ENCODE measurements around the gene TOB2.
A peak's percentile ranks its signal among the peaks of the same experiment; 100 is the strongest.

TOB2 gene

DNA sequence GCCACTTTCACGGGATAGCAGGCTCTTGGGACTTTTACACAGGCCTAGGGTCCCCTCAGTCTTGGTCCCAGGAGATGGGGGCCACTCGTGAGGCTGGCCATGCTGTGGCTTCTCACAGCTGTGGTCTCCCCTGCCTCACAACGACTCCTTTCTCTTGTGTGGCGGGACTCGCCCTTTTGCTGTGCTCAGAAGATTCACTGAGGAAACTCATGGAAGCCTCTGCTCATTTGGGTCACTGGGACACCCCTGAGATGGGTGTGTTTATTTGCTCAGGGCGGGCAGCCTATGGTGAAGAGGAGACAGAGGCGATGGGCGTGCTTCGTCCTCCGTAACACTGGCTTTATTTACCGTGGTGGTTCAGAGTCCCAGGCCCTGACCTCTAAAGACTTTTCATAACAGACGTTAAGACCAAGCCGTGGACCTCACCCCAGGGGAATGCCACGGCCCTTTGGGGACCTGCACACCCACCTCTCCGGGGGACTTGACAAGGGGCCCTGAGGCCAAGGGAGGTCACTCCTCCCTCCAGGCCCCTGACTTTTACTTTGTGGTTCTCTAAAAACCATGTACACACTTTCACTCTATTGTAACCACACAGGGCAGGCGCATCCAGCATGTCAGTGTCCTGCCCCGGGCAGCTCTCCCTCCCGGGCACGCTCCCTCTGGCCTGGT is 49.3 kb downstream of the TOB2 start:
- H3K4me1 ChIP-seq (ENCODE audit: control insufficient read depth, insufficient read depth, low read length), result no peaks in the 10 kb centered on the region
- H3K36me3 ChIP-seq (ENCODE audit: control insufficient read depth in 2 of 2, insufficient read depth in 1 of 2, low read length in 2 of 2), result peaks cover 0 to 38% of the 10 kb centered on the region in 2 experiments; a peak in 2 of 3 replicates
- H3K27ac ChIP-seq (ENCODE audit: extremely low read depth, low read depth, low read length), result no peak overlapping the region
- ChIA-PET CTCF (interaction anchor here (0.8 to 11.6 kb wide), 4 partner anchors 120 to 138 kb away, joined by 3 to 301 read pairs (median 5); no protein-coding TSS in a partner anchor), POLR2A (interaction anchor here (1.0 kb wide), 2 partner anchors 10 to 11 kb away, joined by 3 to 4 read pairs; no protein-coding TSS in a partner anchor)
- no peaks in the 10 kb centered on the region for H3K9me3 ChIP-seq (ENCODE audit: control insufficient read depth, insufficient read depth, low read depth, low read length)
- H3K4me3 ChIP-seq (ENCODE audit: low read depth, low read length), result no peak overlapping the region
- no peak for TF ChIP-seq ZNF121 (tag by site-specific recombination; IDR thresholded peaks at IDR 0.05)
- TF ChIP-seq KLF1 (tag by site-specific recombination; IDR thresholded peaks at IDR 0.05), result peak; percentile 45; the same call in 1 of the 2 replicates

- ChIA-PET CTCF (interaction anchor here (0.9 kb wide), 1 partner anchor 132 kb away, joined by 4 read pairs; no protein-coding TSS in a partner anchor), POLR2A (no interaction called here)
- H3K9me3 ChIP-seq (ENCODE audit: control insufficient read depth, insufficient read depth, low read depth, low read length), result no peaks in the 10 kb centered on the region
- H3K27ac ChIP-seq (ENCODE audit: extremely low read depth, low read depth, low read length), result no peak overlapping the region
- no peaks in the 10 kb centered on the region for H3K4me1 ChIP-seq (ENCODE audit: control insufficient read depth, insufficient read depth, low read length)
- H3K4me3 ChIP-seq (ENCODE audit: low read depth, low read length), result no peak overlapping the region
- peaks cover 5 to 42% of the 10 kb centered on the region in 2 experiments; a peak in 2 of 3 replicates for H3K36me3 ChIP-seq (ENCODE audit: control insufficient read depth in 2 of 2, insufficient read depth in 1 of 2, low read length in 2 of 2)
- no peak for TF ChIP-seq ZNF266 (tag by site-specific recombination; IDR thresholded peaks at IDR 0.05; ENCODE audit: low read depth)
- no peak for TF ChIP-seq ZBTB44 (tag by site-specific recombination; IDR thresholded peaks at IDR 0.05)
- no peak for TF ChIP-seq ZNF555 (tag by site-specific recombination; conservative IDR thresholded peaks at IDR 0.05)
- no peak for TF ChIP-seq ZBTB1 (tag by site-specific recombination; IDR thresholded peaks at IDR 0.05)
- no peak for TF ChIP-seq ZNF514 (tag by site-specific recombination; IDR thresholded peaks at IDR 0.05)
- no peak for TF ChIP-seq ZNF133 (tag by site-specific recombination; IDR thresholded peaks at IDR 0.05)
- no peak for TF ChIP-seq ZNF239 (tag by site-specific recombination; IDR thresholded peaks at IDR 0.05)
- TF ChIP-seq ZFP69B (tag by site-specific recombination; IDR thresholded peaks at IDR 0.05), result no peak
- no peak for TF ChIP-seq EGR2 (tag by site-specific recombination; IDR thresholded peaks at IDR 0.05; ENCODE audit: low read depth)
- no peak for TF ChIP-seq ZNF184 (tag by site-specific recombination; IDR thresholded peaks at IDR 0.05)
- no peak for TF ChIP-seq ZBTB17 (tag by site-specific recombination; IDR thresholded peaks at IDR 0.05)
- TF ChIP-seq CTCF (tag by site-specific recombination; IDR thresholded peaks at IDR 0.05), result no peak
- no peak for TF ChIP-seq ZBTB48 (tag by site-specific recombination; IDR thresholded peaks at IDR 0.05)
- no peak for TF ChIP-seq ZNF544 (tag by site-specific recombination; IDR thresholded peaks at IDR 0.05)
- TF ChIP-seq HOXC10 (CRISPR knock-in tag; IDR thresholded peaks at IDR 0.05), result no peak
Observed at GRCh38 chr22:41395531-41396240, 50.9 kb downstream of the TOB2 start.

DNA sequence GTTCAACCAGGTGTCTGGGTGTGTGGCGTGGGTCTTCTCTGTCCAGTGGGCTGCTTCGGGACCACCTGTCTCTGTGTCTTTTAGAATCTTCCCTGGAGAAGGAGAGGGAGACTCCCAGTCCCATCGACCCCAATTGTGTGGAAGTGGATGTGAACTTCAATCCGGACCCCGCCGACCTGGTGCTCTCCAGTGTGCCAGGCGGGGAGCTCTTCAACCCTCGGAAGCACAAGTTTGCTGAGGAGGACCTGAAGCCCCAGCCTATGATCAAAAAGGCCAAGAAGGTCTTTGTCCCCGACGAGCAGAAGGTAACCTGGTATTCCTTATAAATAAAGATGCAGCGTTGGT is 52.6 kb downstream of the TOB2 start:
- no peak overlapping the region for H3K27ac ChIP-seq (ENCODE audit: extremely low read depth, low read depth, low read length)
- no peaks in the 10 kb centered on the region for H3K4me1 ChIP-seq (ENCODE audit: control insufficient read depth, insufficient read depth, low read length)
- POLR2A ChIA-PET, result interaction anchor here (1.2 kb wide), 1 partner anchor 52 kb away, joined by 3 read pairs; the partner anchor contains the start of gene TOB2
- H3K4me3 ChIP-seq (ENCODE audit: low read depth, low read length), result no peak overlapping the region
- no peaks in the 10 kb centered on the region for H3K9me3 ChIP-seq (ENCODE audit: control insufficient read depth, insufficient read depth, low read depth, low read length)
- CTCF ChIA-PET, result interaction anchor here (1.0 kb wide), 1 partner anchor 124 kb away, joined by 4 read pairs; no protein-coding TSS in a partner anchor
- H3K36me3 ChIP-seq (ENCODE audit: control insufficient read depth in 2 of 2, insufficient read depth in 1 of 2, low read length in 2 of 2), result peaks cover 5 to 42% of the 10 kb centered on the region in 2 experiments; a peak in 2 of 3 replicates
- TF ChIP-seq ZNF747 (tag by site-specific recombination; IDR thresholded peaks at IDR 0.05), result no peak
- TF ChIP-seq GLIS1 (tag by site-specific recombination; IDR thresholded peaks at IDR 0.05), result no peak
- no peak for TF ChIP-seq ZBTB8A (tag by site-specific recombination; IDR thresholded peaks at IDR 0.05)
- no peak for TF ChIP-seq ZNF548 (tag by site-specific recombination; IDR thresholded peaks at IDR 0.05)
- TF ChIP-seq, protein P1, sequence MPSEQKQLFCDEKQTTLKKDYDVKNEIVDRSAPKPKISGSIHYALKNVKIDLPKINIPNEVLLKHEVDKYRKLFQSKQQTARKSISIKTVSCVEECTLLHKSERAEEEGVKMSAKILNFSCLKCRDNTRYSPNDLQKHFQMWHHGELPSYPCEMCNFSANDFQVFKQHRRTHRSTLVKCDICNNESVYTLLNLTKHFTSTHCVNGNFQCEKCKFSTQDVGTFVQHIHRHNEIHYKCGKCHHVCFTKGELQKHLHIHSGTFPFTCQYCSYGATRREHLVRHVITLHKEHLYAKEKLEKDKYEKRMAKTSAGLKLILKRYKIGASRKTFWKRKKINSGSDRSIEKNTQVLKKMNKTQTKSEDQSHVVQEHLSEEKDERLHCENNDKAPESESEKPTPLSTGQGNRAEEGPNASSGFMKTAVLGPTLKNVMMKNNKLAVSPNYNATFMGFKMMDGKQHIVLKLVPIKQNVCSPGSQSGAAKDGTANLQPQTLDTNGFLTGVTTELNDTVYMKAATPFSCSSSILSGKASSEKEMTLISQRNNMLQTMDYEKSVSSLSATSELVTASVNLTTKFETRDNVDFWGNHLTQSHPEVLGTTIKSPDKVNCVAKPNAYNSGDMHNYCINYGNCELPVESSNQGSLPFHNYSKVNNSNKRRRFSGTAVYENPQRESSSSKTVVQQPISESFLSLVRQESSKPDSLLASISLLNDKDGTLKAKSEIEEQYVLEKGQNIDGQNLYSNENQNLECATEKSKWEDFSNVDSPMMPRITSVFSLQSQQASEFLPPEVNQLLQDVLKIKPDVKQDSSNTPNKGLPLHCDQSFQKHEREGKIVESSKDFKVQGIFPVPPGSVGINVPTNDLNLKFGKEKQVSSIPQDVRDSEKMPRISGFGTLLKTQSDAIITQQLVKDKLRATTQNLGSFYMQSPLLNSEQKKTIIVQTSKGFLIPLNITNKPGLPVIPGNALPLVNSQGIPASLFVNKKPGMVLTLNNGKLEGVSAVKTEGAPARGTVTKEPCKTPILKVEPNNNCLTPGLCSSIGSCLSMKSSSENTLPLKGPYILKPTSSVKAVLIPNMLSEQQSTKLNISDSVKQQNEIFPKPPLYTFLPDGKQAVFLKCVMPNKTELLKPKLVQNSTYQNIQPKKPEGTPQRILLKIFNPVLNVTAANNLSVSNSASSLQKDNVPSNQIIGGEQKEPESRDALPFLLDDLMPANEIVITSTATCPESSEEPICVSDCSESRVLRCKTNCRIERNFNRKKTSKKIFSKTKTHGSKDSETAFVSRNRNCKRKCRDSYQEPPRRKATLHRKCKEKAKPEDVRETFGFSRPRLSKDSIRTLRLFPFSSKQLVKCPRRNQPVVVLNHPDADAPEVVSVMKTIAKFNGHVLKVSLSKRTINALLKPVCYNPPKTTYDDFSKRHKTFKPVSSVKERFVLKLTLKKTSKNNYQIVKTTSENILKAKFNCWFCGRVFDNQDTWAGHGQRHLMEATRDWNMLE (tag by site-specific recombination; conservative IDR thresholded peaks at IDR 0.05; ENCODE audit: low read depth), result no peak
- TF ChIP-seq ZNF223 (tag by site-specific recombination; IDR thresholded peaks at IDR 0.05), result no peak
- TF ChIP-seq ZNF366 (tag by site-specific recombination; conservative IDR thresholded peaks at IDR 0.05), result no peak
